ENCODE measurements around the gene MEGF11.

The MEGF11 gene

GRCh38 chr15:65885668-65886218 lies 367.8 kb downstream of the MEGF11 start:
- Mint-ChIP-seq H3K36me3 (ENCODE audit: low read depth) (peaks cover 76% of the 10 kb centered on the region), H3K4me3 (no peak overlapping the region), H3K9me3 (no peaks in the 10 kb centered on the region), H3K27ac (peak overlapping the region; percentile 86), H3K4me1 (peaks cover 18% of the 10 kb centered on the region), H3K27me3 (ENCODE audit: low read depth, poor library complexity) (no peaks in the 10 kb centered on the region)
- DNase-seq, result no peak
- no peak for TF ChIP-seq CTCF (IDR thresholded peaks at IDR 0.05)

GRCh38 chr15:65884511-65884910 lies 369.0 kb downstream of the MEGF11 start:
- H3K27me3 Mint-ChIP-seq (ENCODE audit: low read depth, poor library complexity), result no peaks in the 10 kb centered on the region
- peaks cover 18% of the 10 kb centered on the region for H3K4me1 Mint-ChIP-seq
- H3K36me3 Mint-ChIP-seq (ENCODE audit: low read depth), result peaks cover 77% of the 10 kb centered on the region
- no peaks in the 10 kb centered on the region for H3K9me3 Mint-ChIP-seq
- no peak for TF ChIP-seq CTCF (IDR thresholded peaks at IDR 0.05)
- peak overlapping the region; percentile 68 for H3K27ac Mint-ChIP-seq
- H3K4me3 Mint-ChIP-seq, result no peak overlapping the region
- DNase-seq, result no peak

- no peaks in the 10 kb centered on the region for H3K9me3 Mint-ChIP-seq
- peaks cover 76% of the 10 kb centered on the region for H3K36me3 Mint-ChIP-seq (ENCODE audit: low read depth)
- H3K27me3 Mint-ChIP-seq (ENCODE audit: low read depth, poor library complexity), result no peaks in the 10 kb centered on the region
- no peak for TF ChIP-seq CTCF (IDR thresholded peaks at IDR 0.05)
- peaks cover 18% of the 10 kb centered on the region for H3K4me1 Mint-ChIP-seq
- no peak overlapping the region for H3K4me3 Mint-ChIP-seq
- DNase-seq, result no peak
- H3K27ac Mint-ChIP-seq, result no peak overlapping the region
Measured at GRCh38 chr15:65883571-65883970, 370.0 kb downstream of the MEGF11 start.

- H3K9me3 Mint-ChIP-seq, result no peaks in the 10 kb centered on the region
- DNase-seq, result no peak
- H3K4me1 Mint-ChIP-seq, result peaks cover 18% of the 10 kb centered on the region
- no peak for TF ChIP-seq CTCF (IDR thresholded peaks at IDR 0.05)
- H3K27me3 Mint-ChIP-seq (ENCODE audit: low read depth, poor library complexity), result no peaks in the 10 kb centered on the region
- H3K36me3 Mint-ChIP-seq (ENCODE audit: low read depth), result peaks cover 74% of the 10 kb centered on the region
- H3K4me3 Mint-ChIP-seq, result no peak overlapping the region
- peak overlapping the region; percentile 87 for H3K27ac Mint-ChIP-seq
Measured at GRCh38 chr15:65881766-65882434, 371.6 kb downstream of the MEGF11 start.

- Mint-ChIP-seq H3K36me3 (ENCODE audit: low read depth) (peaks cover 61% of the 10 kb centered on the region), H3K27me3 (ENCODE audit: low read depth, poor library complexity) (no peaks in the 10 kb centered on the region), H3K4me3 (no peak overlapping the region), H3K9me3 (no peaks in the 10 kb centered on the region), H3K4me1 (peaks cover under 1% of the 10 kb centered on the region), H3K27ac (no peak overlapping the region)
- DNase-seq, result no peak
- no peak for TF ChIP-seq CTCF (IDR thresholded peaks at IDR 0.05)
Measured at GRCh38 chr15:65877749-65878148, 375.8 kb downstream of the MEGF11 start.

- H3K27ac Mint-ChIP-seq, result no peak overlapping the region
- no peaks in the 10 kb centered on the region for H3K9me3 Mint-ChIP-seq
- no peak for TF ChIP-seq CTCF (IDR thresholded peaks at IDR 0.05)
- no peak for DNase-seq
- peaks cover 52% of the 10 kb centered on the region for H3K36me3 Mint-ChIP-seq (ENCODE audit: low read depth)
- H3K4me3 Mint-ChIP-seq, result no peak overlapping the region
- H3K4me1 Mint-ChIP-seq, result peaks cover 11% of the 10 kb centered on the region
- H3K27me3 Mint-ChIP-seq (ENCODE audit: low read depth, poor library complexity), result no peaks in the 10 kb centered on the region
Measured at GRCh38 chr15:65875458-65875857, 378.1 kb downstream of the MEGF11 start.

Measured in nephron progenitor cell (in vitro differentiated cells).